SK-N-SH (cell line): ENCODE data around the gene UTRN. TPM values are rescaled to one million over a fixed set of nuclear protein-coding genes. Genes with fewer than 3 reads are reported as not detected.

Source experiments
- CTCF ChIA-PET: fragments of 300-600, 350-600 bp; formaldehyde crosslinking; extraction: SDS; loops from one replicate; lab custom pipeline; 2021; lab: Yijun Ruan, JAX
- POLR2A ChIA-PET: fragments of 350-600 bp; sonication (Branson Sonifier 250); formaldehyde crosslinking; extraction: SDS; loops from one replicate; lab custom pipeline; 2020; ENCODE audit warnings: antibody characterized with exemption, inconsistent platforms; lab: Yijun Ruan, JAX
- DNase-seq: peaks from one replicate; pipeline ENCODE4 v3.0.0; 2012
- H2AFZ ChIP-seq: fragments of 200-600 bp; sonication (generic); 2 replicates; pipeline ENCODE4 v1.8.1; 2016; ENCODE audit warnings: antibody characterized with exemption, mild to moderate bottlenecking, low read depth
- H3F3A ChIP-seq: fragments of 200-600 bp; sonication (generic); replicated peaks from 2 replicates; pipeline ENCODE3; 2016; ENCODE audit warnings: antibody characterized with exemption, mild to moderate bottlenecking; ENCODE audit not compliant: insufficient read depth
- H3K27ac ChIP-seq, 2 experiments: fragments of 200-500 bp in 1 of 2; fragments of 200-600 bp in 1 of 2; sonication (Bioruptor generic) in 1 of 2; sonication (generic), shearing (Covaris generic) in 1 of 2; 2 replicates each; pipeline versions ENCODE4 v1.5.1 to v1.6.1; 2014 to 2016; ENCODE audit warnings: low read depth in 2 of 2, inconsistent platforms in 1 of 2, low read length in 1 of 2, mild to moderate bottlenecking in 1 of 2, mixed read lengths in 1 of 2
- H3K27me3 ChIP-seq: fragments of 200-600 bp; sonication (generic), shearing (Covaris generic); 2 replicates; pipeline ENCODE4 v1.6.1; 2016; ENCODE audit warnings: mixed run types; ENCODE audit not compliant: insufficient read depth
- H3K36me3 ChIP-seq, 2 experiments: fragments of 200-500 bp in 1 of 2; fragments of 200-600 bp in 1 of 2; sonication (Bioruptor generic) in 1 of 2; sonication (generic) in 1 of 2; replicated peaks in 1 of 2; 2 replicates each; pipeline versions ENCODE3 to v1.5.1; 2014 to 2016; ENCODE audit warnings: low read length in 1 of 2, mild to moderate bottlenecking in 1 of 2; ENCODE audit not compliant: insufficient read depth in 2 of 2, control insufficient read depth in 1 of 2
- H3K4me1 ChIP-seq, 2 experiments: fragments of 200-500 bp in 1 of 2; fragments of 200-600 bp in 1 of 2; sonication (Bioruptor generic) in 1 of 2; sonication (generic), shearing (Covaris generic) in 1 of 2; 2 replicates each; pipeline versions ENCODE4 v1.5.1 to v1.6.1; 2014 to 2016; ENCODE audit warnings: low read depth in 1 of 2, low read length in 1 of 2, mixed run types in 1 of 2; ENCODE audit not compliant: insufficient read depth in 2 of 2, control insufficient read depth in 1 of 2
- H3K4me2 ChIP-seq: fragments of 200-600 bp; sonication (generic), shearing (Covaris generic); 2 replicates; pipeline ENCODE4 v1.6.1; 2017; ENCODE audit warnings: mixed run types
- H3K4me3 ChIP-seq, 2 experiments: fragments of 200-500 bp in 1 of 2; fragments of 200-600 bp in 1 of 2; sonication (Bioruptor generic) in 1 of 2; sonication (generic), shearing (Covaris generic) in 1 of 2; 2 replicates each; pipeline versions ENCODE4 v1.5.1 to v1.8.1; 2014 to 2016; ENCODE audit warnings: low read depth in 2 of 2, inconsistent platforms in 1 of 2, low read length in 1 of 2, mild to moderate bottlenecking in 1 of 2, mixed read lengths in 1 of 2, moderate library complexity in 1 of 2
- H3K79me2 ChIP-seq: fragments of 200-600 bp; sonication (generic); 2 replicates; pipeline ENCODE4 v1.8.1; 2017; ENCODE audit warnings: mild to moderate bottlenecking; ENCODE audit not compliant: insufficient read depth
- H3K9ac ChIP-seq: fragments of 200-600 bp; sonication (generic); 2 replicates; pipeline ENCODE4 v1.6.1; 2017; ENCODE audit warnings: mixed run types
- H3K9me2 ChIP-seq: fragments of 200-600 bp; sonication (generic); 2 replicates; pipeline ENCODE4 v1.6.1; 2017; ENCODE audit warnings: mixed run types
- H3K9me3 ChIP-seq: fragments of 200-600 bp; sonication (generic); 2 replicates; pipeline ENCODE4 v1.6.1; 2017; ENCODE audit warnings: mixed run types, mild to moderate bottlenecking, moderate library complexity
- H4K20me1 ChIP-seq: fragments of 200-600 bp; sonication (generic); 2 replicates; pipeline ENCODE4 v1.6.1; 2017; ENCODE audit warnings: mild to moderate bottlenecking, mixed run types; ENCODE audit not compliant: insufficient read depth
- CHD2 ChIP-seq: fragments of 150-350 bp; IDR thresholded peaks from 2 replicates; pipeline ENCODE4 v1.6.1; 2018; ENCODE audit warnings: low read length; ENCODE audit not compliant: partially characterized antibody
- CTCF ChIP-seq: fragments of 200-600 bp; sonication (generic); IDR thresholded peaks from 2 replicates; pipeline ENCODE4 v1.6.1; 2017; ENCODE audit warnings: antibody characterized with exemption, mild to moderate bottlenecking, moderate library complexity
- FOSL2 ChIP-seq: IDR thresholded peaks from 2 replicates; pipeline ENCODE4 v1.4.0; 2012; ENCODE audit warnings: low read depth, mild to moderate bottlenecking, moderate library complexity, borderline replicate concordance
- FOXM1 ChIP-seq: IDR thresholded peaks from 2 replicates; pipeline ENCODE4 v1.4.0; 2012; ENCODE audit warnings: low read depth, mild to moderate bottlenecking
- GATA2 ChIP-seq: sonication (generic); formaldehyde crosslinking; IDR thresholded peaks from 2 replicates; pipeline ENCODE4 v1.5.0; 2020; ENCODE audit warnings: mild to moderate bottlenecking, missing genetic modification reagents
- MAX ChIP-seq: IDR thresholded peaks from 2 replicates; pipeline ENCODE4 v1.4.0; 2012; ENCODE audit warnings: low read depth
- MEF2A ChIP-seq: IDR thresholded peaks from 2 replicates; pipeline ENCODE4 v1.4.0; 2012; ENCODE audit warnings: low read depth, borderline replicate concordance
- MXI1 ChIP-seq: IDR thresholded peaks from 2 replicates; pipeline ENCODE4 v1.6.1; 2012; ENCODE audit warnings: mild to moderate bottlenecking, low read depth, low read length, improper control_type of control experiment
- NFIC ChIP-seq: IDR thresholded peaks from 2 replicates; pipeline ENCODE4 v1.4.0; 2012; ENCODE audit warnings: borderline replicate concordance
- POLR2AphosphoS5 ChIP-seq: IDR thresholded peaks from 2 replicates; pipeline ENCODE4 v1.6.1; 2012; ENCODE audit warnings: low read depth, low read length
- TCF12 ChIP-seq: IDR thresholded peaks from 2 replicates; pipeline ENCODE4 v1.4.0; 2012
- TEAD4 ChIP-seq: IDR thresholded peaks from 2 replicates; pipeline ENCODE4 v1.4.0; 2012; ENCODE audit warnings: mild to moderate bottlenecking, borderline replicate concordance; ENCODE audit not compliant: insufficient read depth
- USF1 ChIP-seq: IDR thresholded peaks from 2 replicates; pipeline ENCODE4 v1.4.0; 2012; ENCODE audit warnings: low read depth, borderline replicate concordance
- YY1 ChIP-seq: IDR thresholded peaks from 2 replicates; pipeline ENCODE4 v1.4.0; 2012; ENCODE audit warnings: low read depth, mild to moderate bottlenecking
- ZBTB33 ChIP-seq: IDR thresholded peaks from 2 replicates; pipeline ENCODE4 v1.4.0; 2012; ENCODE audit warnings: low read depth, borderline replicate concordance
- WGBS: methylation state at CpG from one replicate; pipeline ENCODE4 v1.1.6; 2017; ENCODE audit warnings: low lambda C conversion rate; 5-methylcytosine and 5-hydroxymethylcytosine counted together
- polyA plus RNA-seq, 3 experiments: library from polyadenylated mRNA; depleted of rRNA; stranded (reverse); fragments of >200 nt; gene quantifications; 2 replicates each; pipeline ENCODE4 v1.2.3, GENCODE V29; 2012

UTRN gene
- polyA plus RNA-seq, 1 of the 3 experiments (the other 2 are of a cell fraction), result 6.8 TPM

- peaks cover 0 to 3% of the 10 kb centered on the region in 2 experiments for H3K36me3 ChIP-seq
- no peak for DNase-seq
- no peak for TF ChIP-seq POLR2AphosphoS5
- no peak for TF ChIP-seq TEAD4
- no peak for TF ChIP-seq MXI1
- TF ChIP-seq FOXM1, result no peak
- no peak for TF ChIP-seq CHD2
- TF ChIP-seq CTCF, result no peak
- TF ChIP-seq ZBTB33, result no peak
- no peak for TF ChIP-seq TCF12
- TF ChIP-seq MAX, result no peak
- TF ChIP-seq USF1, result no peak
- no peak overlapping the region for H3K4me3 ChIP-seq
- peaks cover 20% of the 10 kb centered on the region; the same call in 1 of the 2 replicates for H3K79me2 ChIP-seq
- no peak overlapping the region for H2AFZ ChIP-seq
- no peaks in the 10 kb centered on the region for H3K27me3 ChIP-seq
- H3K4me1 ChIP-seq, result no peaks in the 10 kb centered on the region; a peak in 2 of 4 replicates
- CTCF ChIA-PET, result interaction anchor here (0.9 to 1.3 kb wide), 3 partner anchors 9 to 722 kb away, joined by 3 to 4 read pairs (median 3); no protein-coding TSS in a partner anchor
- POLR2A ChIA-PET, result no interaction called here
- H3K27ac ChIP-seq, result peak overlapping the region; percentile 13 to 65; a peak in 2 of 4 replicates
- no peak overlapping the region for H3K4me2 ChIP-seq
- peaks cover 15% of the 10 kb centered on the region for H3F3A ChIP-seq
- 16% methylated on average over 2 of the region's 2 CpGs for WGBS
- no peaks in the 10 kb centered on the region for H3K9me3 ChIP-seq
- no peak overlapping the region for H3K9ac ChIP-seq
- H3K9me2 ChIP-seq, result no peaks in the 10 kb centered on the region
- no peaks in the 10 kb centered on the region for H4K20me1 ChIP-seq
Measured at GRCh38 chr6:144296973-144297372, 11.8 kb downstream of the UTRN start.

GRCh38 chr6:144297511-144298100 is 12.5 kb downstream of the UTRN start:
- H3K4me3 ChIP-seq, result no peak overlapping the region
- no peaks in the 10 kb centered on the region for H4K20me1 ChIP-seq
- peaks cover 20% of the 10 kb centered on the region; the same call in 1 of the 2 replicates for H3K79me2 ChIP-seq
- H3K4me1 ChIP-seq, result no peaks in the 10 kb centered on the region; a peak in 1 of 4 replicates
- H3K36me3 ChIP-seq, result peaks cover 0 to 3% of the 10 kb centered on the region in 2 experiments
- ChIA-PET CTCF (interaction anchor here (1.1 to 1.3 kb wide), 2 partner anchors 8 to 722 kb away, joined by 3 to 4 read pairs; no protein-coding TSS in a partner anchor), POLR2A (no interaction called here)
- H3K9me3 ChIP-seq, result no peaks in the 10 kb centered on the region
- H3K27ac ChIP-seq, result peak overlapping the region; percentile 13 to 65; a peak in 2 of 4 replicates
- no peak overlapping the region for H2AFZ ChIP-seq
- peaks cover 15% of the 10 kb centered on the region for H3F3A ChIP-seq
- 0 out of 2 replicates have a peak overlapping the region, but pooled peaks have one; percentile 24 for H3K4me2 ChIP-seq
- no peak for DNase-seq
- no peak for TF ChIP-seq MXI1
- no peak for TF ChIP-seq MEF2A
- no peak for TF ChIP-seq GATA2 (CRISPR knock-in tag)
- no peak for TF ChIP-seq FOSL2
- no peak for TF ChIP-seq NFIC
- TF ChIP-seq YY1, result no peak
- H3K9me2 ChIP-seq, result no peaks in the 10 kb centered on the region
- no peaks in the 10 kb centered on the region for H3K27me3 ChIP-seq
- H3K9ac ChIP-seq, result no peak overlapping the region
- 14% methylated on average over 3 of the region's 3 CpGs for WGBS
